Measurements from ENCODE around the gene MAML1.
A peak's percentile ranks its signal among the peaks of the same experiment; 100 is the strongest.
"Not testable (repeated sequence)": the region's sequence is repeated elsewhere in the genome, so short reads cannot be mapped to it uniquely, and the experiment has no call there.

MAML1 gene

GRCh38 chr5:179734536-179735164 lies 2.0 kb downstream of the MAML1 start:
- no peak for DNase-seq

GRCh38 chr5:179738742-179739141 lies 6.1 kb downstream of the MAML1 start:
- no peak for DNase-seq

GRCh38 chr5:179744106-179744505 lies 11.5 kb downstream of the MAML1 start:
- not testable (repeated sequence) for DNase-seq

GRCh38 chr5:179746872-179747271 lies 14.2 kb downstream of the MAML1 start:
- no peak for DNase-seq

- DNase-seq = no peak
Measured at GRCh38 chr5:179747811-179748210, 15.2 kb downstream of the MAML1 start.

GRCh38 chr5:179749857-179750508 lies 17.4 kb downstream of the MAML1 start:
- DNase-seq = no peak

- no peak for DNase-seq
Measured at GRCh38 chr5:179753971-179754370, 21.3 kb downstream of the MAML1 start.

- DNase-seq = no peak
Measured at GRCh38 chr5:179755022-179755421, 22.4 kb downstream of the MAML1 start.

GRCh38 chr5:179758955-179759354 lies 26.3 kb downstream of the MAML1 start:
- DNase-seq = no peak

GRCh38 chr5:179759581-179760551 lies 27.2 kb downstream of the MAML1 start:
- DNase-seq = no peak

GRCh38 chr5:179762079-179762780 lies 29.6 kb downstream of the MAML1 start:
- DNase-seq = peak in 1 of 2 experiments; percentile 18

- DNase-seq = no peak
Measured at GRCh38 chr5:179762781-179763176, 30.2 kb downstream of the MAML1 start.

- DNase-seq = peak in 1 of 2 experiments; percentile 75
Measured at GRCh38 chr5:179763215-179763945, 30.8 kb downstream of the MAML1 start.

GRCh38 chr5:179764056-179764455 lies 31.4 kb downstream of the MAML1 start:
- DNase-seq = no peak

GRCh38 chr5:179765400-179765799 lies 32.8 kb downstream of the MAML1 start:
- DNase-seq = peak in 1 of 2 experiments; percentile 56

- DNase-seq = no peak
Measured at GRCh38 chr5:179766021-179766725, 33.6 kb downstream of the MAML1 start.

- DNase-seq = no peak
Measured at GRCh38 chr5:179766726-179767455, 34.3 kb downstream of the MAML1 start.

GRCh38 chr5:179767496-179768100 lies 35.0 kb downstream of the MAML1 start:
- DNase-seq = no peak

GRCh38 chr5:179768326-179769085 lies 35.9 kb downstream of the MAML1 start:
- no peak for DNase-seq

- no peak for DNase-seq
Measured at GRCh38 chr5:179769271-179769670, 36.6 kb downstream of the MAML1 start.

All from SW 1271 (cell line).